GM10248 (cell line): ENCODE data around the gene PLET1.

Source experiments
- CTCF ChIA-PET: fragments of 300-600 bp; sonication (Branson Sonifier 250); formaldehyde crosslinking; extraction: SDS; loops from one replicate; lab custom pipeline; 2021; ENCODE audit warnings: antibody characterized with exemption; lab: Yijun Ruan, JAX
- POLR2A ChIA-PET: fragments of 350-650 bp; sonication (Branson Sonifier 250); formaldehyde crosslinking; extraction: SDS; loops from one replicate; lab custom pipeline; 2020; ENCODE audit warnings: antibody characterized with exemption; lab: Yijun Ruan, JAX
- DNase-seq: peaks from one replicate; pipeline ENCODE4 v3.0.0; 2012; ENCODE audit errors: extremely low spot score
- TF ChIP-seq, protein P1 (sequence below): IDR thresholded peaks from 2 replicates; pipeline ENCODE4 v1.5.1; 2012; ENCODE audit warnings: mild to moderate bottlenecking, low read depth; ENCODE audit errors: extremely low read depth, missing control alignments, control extremely low read depth

The PLET1 gene

GRCh38 chr11:112303616-112304015 is 43.0 kb upstream of the PLET1 start:
- DNase-seq: no peak
- ChIA-PET POLR2A (no interaction called here), CTCF (interaction anchor here (1.2 kb wide), 1 partner anchor 46 kb away, joined by 3 read pairs; no protein-coding TSS in a partner anchor)
- TF ChIP-seq, protein P1, sequence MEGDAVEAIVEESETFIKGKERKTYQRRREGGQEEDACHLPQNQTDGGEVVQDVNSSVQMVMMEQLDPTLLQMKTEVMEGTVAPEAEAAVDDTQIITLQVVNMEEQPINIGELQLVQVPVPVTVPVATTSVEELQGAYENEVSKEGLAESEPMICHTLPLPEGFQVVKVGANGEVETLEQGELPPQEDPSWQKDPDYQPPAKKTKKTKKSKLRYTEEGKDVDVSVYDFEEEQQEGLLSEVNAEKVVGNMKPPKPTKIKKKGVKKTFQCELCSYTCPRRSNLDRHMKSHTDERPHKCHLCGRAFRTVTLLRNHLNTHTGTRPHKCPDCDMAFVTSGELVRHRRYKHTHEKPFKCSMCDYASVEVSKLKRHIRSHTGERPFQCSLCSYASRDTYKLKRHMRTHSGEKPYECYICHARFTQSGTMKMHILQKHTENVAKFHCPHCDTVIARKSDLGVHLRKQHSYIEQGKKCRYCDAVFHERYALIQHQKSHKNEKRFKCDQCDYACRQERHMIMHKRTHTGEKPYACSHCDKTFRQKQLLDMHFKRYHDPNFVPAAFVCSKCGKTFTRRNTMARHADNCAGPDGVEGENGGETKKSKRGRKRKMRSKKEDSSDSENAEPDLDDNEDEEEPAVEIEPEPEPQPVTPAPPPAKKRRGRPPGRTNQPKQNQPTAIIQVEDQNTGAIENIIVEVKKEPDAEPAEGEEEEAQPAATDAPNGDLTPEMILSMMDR: no peak

DNA sequence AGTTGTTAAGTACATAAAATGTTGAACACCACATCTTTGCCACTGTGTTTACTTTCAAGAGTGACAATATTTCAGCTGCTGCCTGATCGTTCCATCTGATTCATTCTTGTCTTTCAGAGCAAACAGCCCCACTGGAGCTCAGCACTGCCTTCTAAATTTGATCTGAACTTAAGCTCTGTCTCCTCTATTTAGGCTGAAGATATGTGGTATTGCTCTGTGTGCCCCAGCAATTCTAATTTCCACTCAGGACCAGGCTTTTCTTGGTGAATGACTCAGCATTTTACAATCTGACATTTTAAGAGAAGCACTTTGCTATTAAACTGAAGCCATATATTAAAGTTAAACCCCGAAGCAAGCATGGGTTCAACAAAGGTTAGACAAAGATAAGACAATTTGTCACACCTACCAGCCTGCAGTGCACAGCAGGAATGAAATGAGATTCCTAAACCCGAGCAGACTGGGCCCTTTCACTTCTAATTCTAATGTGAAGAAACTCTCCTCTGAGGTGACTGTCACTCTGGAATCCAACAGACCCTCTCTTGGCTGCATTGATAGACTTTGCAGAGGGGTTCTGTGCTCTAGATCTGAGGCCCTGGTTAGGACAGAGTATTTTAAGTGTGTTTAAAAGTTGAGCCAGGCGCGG is 41.7 kb upstream of the PLET1 start:
- TF ChIP-seq, protein P1: no peak
- DNase-seq: no peak
- ChIA-PET POLR2A (no interaction called here), CTCF (no interaction called here)

DNA sequence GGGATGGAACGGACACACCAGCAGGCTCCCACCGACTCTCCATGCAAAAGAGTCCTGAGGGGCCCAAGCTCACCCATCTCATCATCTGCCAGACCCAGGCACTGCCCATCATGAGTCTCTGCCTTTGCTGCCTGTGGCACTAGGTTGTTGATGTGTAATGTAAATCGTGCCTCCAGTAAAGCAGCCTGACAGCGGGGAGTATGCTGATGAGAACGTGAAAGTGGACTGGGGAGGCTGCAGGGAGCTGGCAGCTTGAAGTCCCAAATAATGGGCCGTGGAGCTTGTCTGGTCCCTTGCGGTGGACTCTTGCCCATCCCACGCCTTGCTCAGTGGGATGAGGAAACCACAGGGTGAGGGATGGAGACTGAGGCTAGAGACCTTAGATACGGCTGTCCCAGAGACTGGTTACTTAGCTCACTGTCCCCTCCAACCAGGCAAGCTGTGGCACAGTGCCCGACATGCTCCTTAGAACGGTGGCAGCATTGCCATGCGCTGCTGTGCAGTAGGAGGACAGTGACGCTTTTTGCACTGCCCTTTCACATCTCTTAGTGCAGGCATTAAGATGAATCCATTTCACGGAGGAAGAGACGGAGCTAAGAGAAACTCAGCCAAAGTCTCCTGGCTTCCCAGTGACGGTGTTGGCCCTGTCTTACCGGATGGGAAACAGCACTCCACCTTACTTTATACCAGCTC is 39.6 kb upstream of the PLET1 start:
- DNase-seq: no peak
- TF ChIP-seq, protein P1: no peak
- CTCF ChIA-PET: interaction anchor here (0.9 to 1.1 kb wide), 3 partner anchors 20 to 989 kb away, joined by 3 to 4 read pairs (median 3); no protein-coding TSS in a partner anchor
- POLR2A ChIA-PET: no interaction called here

DNA sequence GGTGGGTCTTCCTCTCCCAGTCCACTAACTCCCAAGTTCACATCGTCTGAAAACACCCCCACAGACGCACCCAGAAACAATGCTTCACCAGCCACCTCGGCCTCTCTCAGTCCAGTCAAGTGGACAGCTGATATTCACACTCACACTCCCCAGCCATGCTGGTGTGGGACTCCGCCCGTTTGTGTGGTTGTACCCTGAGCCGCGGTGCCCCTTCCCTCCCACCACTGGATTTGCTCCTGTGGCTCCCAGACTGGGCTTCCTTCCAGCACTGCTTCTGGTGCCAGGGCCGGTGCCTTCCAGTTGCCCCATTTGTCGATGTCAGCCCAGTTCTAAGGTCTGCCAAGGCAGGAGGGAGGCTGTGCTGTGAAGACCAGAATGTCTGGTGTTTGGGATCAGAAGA is 37.9 kb upstream of the PLET1 start:
- ChIA-PET POLR2A (no interaction called here), CTCF (no interaction called here)
- TF ChIP-seq, protein P1: no peak
- DNase-seq: no peak

DNA sequence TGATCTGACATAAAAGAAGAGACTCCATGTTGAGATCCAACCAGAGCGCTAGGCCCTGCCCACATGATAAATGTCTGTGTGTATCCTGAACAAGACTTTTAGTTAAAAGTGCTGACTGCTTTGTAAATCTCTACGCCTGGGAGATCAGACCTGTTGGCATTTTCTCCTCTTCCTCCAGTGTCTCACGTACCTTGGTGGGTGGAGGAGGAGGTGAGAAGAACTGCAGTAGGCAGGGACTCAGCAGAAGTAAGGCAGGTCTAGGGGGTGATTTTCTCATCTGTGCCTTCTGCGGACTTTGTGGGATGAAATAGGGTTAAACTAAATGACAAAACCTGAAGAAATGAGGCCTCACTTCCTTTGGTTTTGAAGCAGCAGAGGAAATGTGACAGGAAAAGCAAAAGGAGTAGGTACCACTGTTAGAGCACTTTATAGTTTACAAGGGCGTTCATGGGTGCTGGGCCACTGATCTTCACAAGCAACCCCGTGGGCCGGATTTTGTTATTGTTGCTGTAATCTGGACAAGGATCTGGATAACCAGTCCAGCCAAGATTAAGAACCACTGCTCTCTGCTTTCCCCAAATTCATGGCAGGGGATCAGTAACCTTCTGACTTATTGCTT is 36.7 kb upstream of the PLET1 start:
- CTCF ChIA-PET: no interaction called here

DNA sequence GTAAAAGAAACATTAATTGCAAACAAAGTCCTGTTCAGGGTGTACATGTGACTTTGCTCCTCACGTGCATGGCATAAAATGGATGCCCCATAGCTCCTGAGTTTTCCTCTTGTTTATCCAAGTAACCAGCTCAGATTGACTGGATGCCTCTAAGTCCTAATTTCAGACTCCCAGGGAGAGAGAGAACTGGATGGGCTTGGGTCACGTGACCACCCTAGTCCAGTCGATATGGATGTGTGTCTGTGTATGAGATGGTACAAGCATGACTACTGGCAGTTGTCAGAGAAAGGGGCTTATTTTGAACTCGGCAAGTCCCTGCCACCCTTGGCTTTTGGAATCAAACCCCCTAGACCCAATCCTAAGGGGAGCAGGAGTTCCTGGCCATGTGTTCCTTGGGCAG is 35.4 kb upstream of the PLET1 start:
- TF ChIP-seq, protein P1: no peak
- POLR2A ChIA-PET: no interaction called here
- CTCF ChIA-PET: interaction anchor here (0.9 to 3.3 kb wide), 3 partner anchors 10 to 15 kb away, joined by 3 to 22 read pairs (median 4); no protein-coding TSS in a partner anchor

More for the DNA sequence above, 36.7 kb upstream of the PLET1 start:
- POLR2A ChIA-PET: no interaction called here
- TF ChIP-seq, protein P1: no peak
- DNase-seq: no peak

More for the DNA sequence above, 35.4 kb upstream of the PLET1 start:
- no peak for DNase-seq
